Adrenal gland (tissue), 5 donors: ENCODE data around the gene RAX2.

Source experiments
- POLR2A ChIP-seq, 2 donors: fragments of 450-650 bp; IDR thresholded peaks; one replicate each; pipeline ENCODE4 v1.6.1; 2017; ENCODE audit warnings: antibody characterized with exemption in 2 of 2, mild to moderate bottlenecking in 2 of 2, moderate library complexity in 1 of 2
- TF ChIP-seq, protein P1 (sequence below), 6 experiments: fragments of 450-650 bp in 4 of 6; fragments of 200-600 bp in 2 of 6; sonication (generic) in 1 of 6; IDR thresholded peaks; 1 replicate in 5 of 6; 2 replicates in 1 of 6; pipeline versions ENCODE4 v1.5.1 to v1.8.0; 2016 to 2021; ENCODE audit warnings: antibody characterized with exemption in 6 of 6, mild to moderate bottlenecking in 2 of 6, moderate library complexity in 1 of 6
- donor health status: DM: no; HTN: no; CAD: no.

DNA sequence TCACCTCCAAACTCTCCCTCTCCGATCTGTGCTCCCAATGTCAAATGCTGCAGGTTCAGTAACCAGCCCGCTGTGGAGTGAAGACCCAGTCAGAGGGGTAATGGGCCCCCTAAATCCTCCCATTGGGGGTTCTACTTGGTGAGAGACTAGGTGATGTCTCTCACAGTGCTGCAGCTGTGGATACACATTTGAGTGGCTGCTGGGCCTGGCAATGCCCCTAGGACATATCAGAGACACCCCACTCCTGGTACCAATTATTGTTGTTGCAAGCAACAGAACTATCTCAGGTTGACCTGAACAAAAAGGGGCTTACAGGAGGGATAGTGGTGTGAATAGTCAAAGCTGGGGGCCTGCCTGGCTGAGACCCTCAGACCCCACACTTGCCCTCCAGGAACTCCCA, 9.6 kb upstream of the RAX2 start:
- no peak for TF ChIP-seq POLR2A (IDR thresholded peaks at IDR 0.05)
- TF ChIP-seq, protein P1, sequence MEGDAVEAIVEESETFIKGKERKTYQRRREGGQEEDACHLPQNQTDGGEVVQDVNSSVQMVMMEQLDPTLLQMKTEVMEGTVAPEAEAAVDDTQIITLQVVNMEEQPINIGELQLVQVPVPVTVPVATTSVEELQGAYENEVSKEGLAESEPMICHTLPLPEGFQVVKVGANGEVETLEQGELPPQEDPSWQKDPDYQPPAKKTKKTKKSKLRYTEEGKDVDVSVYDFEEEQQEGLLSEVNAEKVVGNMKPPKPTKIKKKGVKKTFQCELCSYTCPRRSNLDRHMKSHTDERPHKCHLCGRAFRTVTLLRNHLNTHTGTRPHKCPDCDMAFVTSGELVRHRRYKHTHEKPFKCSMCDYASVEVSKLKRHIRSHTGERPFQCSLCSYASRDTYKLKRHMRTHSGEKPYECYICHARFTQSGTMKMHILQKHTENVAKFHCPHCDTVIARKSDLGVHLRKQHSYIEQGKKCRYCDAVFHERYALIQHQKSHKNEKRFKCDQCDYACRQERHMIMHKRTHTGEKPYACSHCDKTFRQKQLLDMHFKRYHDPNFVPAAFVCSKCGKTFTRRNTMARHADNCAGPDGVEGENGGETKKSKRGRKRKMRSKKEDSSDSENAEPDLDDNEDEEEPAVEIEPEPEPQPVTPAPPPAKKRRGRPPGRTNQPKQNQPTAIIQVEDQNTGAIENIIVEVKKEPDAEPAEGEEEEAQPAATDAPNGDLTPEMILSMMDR (IDR thresholded peaks at IDR 0.05): no peak
